NOMO-1 treated with dmso at 0.1 percent for 144 hours (cell line): ENCODE measurements around the gene TDRD7.
A peak's percentile ranks its signal among the peaks of the same experiment; 100 is the strongest.

Source experiments
- DNase-seq: peaks from one replicate; lab custom pipeline; 2025; ENCODE audit not compliant: unreplicated experiment; lab: John Stamatoyannopoulos, UW

The TDRD7 gene, protein sequence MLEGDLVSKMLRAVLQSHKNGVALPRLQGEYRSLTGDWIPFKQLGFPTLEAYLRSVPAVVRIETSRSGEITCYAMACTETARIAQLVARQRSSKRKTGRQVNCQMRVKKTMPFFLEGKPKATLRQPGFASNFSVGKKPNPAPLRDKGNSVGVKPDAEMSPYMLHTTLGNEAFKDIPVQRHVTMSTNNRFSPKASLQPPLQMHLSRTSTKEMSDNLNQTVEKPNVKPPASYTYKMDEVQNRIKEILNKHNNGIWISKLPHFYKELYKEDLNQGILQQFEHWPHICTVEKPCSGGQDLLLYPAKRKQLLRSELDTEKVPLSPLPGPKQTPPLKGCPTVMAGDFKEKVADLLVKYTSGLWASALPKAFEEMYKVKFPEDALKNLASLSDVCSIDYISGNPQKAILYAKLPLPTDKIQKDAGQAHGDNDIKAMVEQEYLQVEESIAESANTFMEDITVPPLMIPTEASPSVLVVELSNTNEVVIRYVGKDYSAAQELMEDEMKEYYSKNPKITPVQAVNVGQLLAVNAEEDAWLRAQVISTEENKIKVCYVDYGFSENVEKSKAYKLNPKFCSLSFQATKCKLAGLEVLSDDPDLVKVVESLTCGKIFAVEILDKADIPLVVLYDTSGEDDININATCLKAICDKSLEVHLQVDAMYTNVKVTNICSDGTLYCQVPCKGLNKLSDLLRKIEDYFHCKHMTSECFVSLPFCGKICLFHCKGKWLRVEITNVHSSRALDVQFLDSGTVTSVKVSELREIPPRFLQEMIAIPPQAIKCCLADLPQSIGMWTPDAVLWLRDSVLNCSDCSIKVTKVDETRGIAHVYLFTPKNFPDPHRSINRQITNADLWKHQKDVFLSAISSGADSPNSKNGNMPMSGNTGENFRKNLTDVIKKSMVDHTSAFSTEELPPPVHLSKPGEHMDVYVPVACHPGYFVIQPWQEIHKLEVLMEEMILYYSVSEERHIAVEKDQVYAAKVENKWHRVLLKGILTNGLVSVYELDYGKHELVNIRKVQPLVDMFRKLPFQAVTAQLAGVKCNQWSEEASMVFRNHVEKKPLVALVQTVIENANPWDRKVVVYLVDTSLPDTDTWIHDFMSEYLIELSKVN

DNA sequence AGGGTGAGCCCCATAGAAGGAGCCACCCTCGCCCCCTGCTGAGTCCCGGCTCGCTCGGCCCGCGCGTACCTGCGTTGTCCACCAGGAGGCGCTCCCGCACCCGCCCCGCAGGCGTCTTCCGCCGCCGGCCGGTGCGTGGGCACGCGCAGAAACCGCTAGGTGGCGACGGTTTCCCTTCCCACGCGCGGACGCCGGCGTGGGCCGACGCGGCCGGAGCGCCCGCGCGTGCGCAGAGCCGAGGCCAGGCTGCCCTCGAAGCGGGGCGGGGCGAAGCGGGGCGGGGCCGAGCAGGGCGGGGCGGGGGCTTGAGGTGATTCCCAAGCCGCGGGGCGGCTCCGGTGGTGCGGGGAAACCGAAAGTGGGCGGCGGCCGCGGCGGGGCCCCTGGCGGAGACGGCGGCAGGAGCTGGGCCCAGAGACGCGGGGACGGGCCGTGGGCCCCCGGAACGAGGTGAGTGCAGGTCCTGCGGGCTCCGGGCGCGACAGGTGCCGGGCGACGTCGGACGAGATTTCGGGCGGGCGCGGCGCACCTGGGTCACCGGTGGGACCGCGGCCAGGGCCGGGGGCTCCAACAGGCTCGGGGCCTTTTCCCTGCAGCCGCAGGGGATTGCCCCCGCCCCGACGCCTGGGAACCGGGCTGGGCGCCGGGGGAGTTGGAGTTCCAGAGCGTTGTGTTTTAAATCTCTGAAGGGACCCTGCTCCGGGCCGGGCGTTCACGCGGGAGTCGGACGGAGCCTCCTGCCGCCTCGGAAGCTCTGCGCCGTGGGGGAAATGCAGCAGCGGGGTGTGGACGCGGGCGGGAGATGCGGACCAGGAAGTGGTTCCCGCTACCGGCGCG, at the start of gene TDRD7:
TSS of gene TDRD7 (plus strand) at position 308 of the 837 bp plus-strand sequence. CDS start 16,370 bp downstream, outside the sequence.
- DNase-seq = peak; percentile 79

DNA sequence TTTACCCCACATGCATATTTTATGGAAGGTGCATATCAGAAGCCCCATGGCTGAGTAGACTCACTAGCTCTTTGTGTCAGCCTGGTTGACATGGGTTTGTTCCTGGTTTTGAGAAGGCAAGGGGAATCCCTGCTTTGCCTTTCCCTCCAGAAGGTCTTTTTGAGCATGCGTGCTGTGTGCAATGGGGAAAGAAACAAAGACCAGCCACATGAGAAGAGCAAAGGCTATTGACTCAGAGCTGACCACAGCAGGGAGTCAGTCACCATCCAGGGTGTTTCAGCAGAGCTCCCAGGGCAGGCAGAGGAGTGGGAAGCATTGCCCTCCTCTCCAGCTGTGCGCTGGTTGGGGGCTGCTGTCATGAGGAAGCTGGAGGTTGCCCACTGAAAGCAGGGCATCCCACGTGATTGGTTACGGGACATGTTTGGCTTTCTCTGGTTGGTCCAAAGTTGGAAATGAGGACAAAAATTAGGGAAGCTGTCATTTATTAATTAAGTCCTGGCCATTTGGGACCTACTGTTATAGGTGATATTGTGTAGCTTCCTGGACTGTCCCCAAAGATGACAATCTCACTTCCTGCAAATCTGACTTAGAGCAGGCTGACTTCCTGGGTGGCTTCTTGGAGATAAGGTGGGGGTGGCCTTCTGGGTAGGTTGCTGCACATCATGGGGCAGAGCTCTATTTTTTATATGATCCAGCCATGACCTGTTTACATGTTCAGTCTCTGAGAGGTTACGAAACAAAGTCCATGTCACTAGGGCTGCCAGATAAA, 48.9 kb upstream of the TDRD7 start:
- DNase-seq = no peak

DNA sequence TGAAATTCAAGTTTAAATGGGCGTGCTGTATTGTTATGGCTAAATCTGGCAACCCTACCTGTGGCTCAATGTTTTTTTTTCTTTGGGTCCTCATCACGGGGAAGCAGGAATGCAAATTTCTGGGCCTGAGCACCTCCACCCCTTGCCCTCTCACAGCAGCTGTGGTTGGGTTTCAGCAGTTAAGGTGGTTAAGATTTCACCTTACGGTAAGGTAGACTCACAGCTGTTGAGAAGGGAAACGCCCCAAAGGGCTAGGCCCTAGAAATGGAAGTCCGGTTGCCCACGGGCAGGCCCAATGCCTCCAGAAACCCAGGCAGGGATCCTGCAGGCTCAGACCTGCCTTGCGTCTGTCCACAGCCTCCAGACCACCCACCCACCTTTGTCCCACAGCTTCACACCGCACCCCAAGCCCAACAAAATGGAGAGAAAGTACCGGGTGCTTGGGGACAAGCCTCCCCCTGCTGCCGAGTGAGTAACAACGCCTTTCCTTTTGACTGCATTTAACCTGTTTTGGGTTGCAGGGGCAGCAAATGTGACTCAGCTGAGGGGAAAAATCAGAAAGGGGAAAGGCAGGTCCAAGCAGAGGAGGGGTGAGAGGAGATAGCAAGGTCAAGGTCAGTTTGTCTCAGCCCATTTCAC, 48.1 kb upstream of the TDRD7 start:
- DNase-seq = no peak

DNA sequence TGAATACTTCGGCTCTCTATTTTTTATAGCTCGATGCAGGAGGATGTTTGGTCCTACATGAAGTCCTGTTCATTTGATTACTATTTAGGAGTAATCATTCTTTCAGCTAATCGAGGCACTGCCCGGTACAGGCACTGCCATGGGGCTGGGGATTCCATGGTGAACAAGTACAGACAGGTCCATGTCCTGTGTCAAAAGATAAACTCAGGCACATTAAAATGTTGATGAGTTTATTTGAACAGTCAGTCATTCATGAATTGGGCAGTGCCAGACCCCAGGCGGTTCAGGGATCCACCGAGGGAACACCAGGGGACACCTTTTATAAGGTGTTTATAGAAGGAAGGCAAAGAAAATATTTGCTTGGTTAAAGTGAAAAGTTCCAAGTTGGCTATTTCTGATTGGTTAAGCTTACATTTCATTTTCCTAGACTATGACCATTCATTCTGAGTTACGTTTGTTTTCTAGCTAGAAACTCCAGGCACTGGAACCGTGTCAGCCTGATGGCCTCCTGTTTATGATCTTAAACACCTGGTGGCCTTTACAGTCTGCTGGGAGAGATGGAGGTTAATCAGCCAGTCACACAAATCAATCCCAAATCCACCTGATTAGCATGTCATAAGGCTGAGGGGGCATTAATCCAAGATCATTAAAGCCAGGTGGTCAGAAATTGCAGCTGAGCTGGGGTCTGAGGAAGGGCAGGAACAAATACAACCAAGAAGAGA, 47.0 kb upstream of the TDRD7 start:
- no peak for DNase-seq

DNA sequence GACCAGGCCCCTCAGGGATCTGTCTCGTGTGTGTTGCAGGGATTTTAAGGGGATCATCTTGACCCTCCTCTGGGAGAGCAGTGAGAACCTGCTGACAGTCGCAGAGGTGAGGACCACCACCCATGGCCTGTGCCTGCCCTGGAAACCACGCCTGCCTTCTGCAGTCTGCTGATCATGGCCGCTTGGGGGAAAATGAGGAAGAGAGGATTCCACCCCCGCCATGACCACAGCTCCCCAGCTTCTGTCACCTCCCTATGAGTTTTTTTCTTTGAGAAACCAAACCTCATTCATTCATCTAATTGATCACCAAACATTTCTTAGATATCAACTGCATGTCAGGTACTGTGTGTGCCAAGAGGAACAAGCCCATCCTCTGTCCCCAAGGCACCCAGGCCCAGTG, 46.3 kb upstream of the TDRD7 start:
- DNase-seq = no peak

DNA sequence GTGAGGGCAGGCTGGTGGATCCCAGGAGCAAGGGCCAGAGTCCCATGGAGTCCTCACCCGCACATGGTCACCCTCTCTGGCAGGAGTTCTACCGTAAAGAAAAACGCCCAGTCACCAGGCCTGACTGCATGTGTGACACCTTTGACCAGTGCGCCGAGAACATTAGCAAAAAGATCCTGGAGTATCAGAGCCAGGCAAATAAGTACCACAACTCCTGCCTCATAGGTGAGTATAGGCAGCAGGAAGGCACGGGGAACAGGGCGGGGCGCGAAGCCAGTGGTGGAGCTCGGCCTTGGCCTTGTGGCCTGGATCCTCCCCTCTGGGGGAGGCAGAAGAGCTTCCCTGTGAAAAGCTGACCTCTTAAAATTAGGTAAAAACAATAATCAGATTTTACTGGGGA, 45.4 kb upstream of the TDRD7 start:
- no peak for DNase-seq

DNA sequence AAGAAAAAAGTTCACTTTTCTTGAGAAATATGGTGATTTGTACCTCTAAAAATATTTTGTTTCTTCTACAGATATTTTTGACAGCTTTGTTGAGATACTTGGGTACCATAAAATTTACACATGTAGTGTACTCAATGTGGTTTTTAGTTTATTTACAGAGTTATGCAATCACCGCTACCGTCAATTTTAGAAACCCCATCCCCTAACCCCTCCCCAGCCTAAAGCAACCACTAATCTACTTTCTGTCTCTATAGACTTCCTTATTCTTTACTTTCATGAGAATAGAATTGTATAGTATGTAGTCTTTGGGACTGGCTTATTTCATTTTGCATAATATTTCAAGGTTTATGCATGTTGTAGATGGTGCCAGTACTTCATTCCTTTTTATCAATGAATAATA, 45.0 kb upstream of the TDRD7 start:
- DNase-seq = peak; percentile 32

DNA sequence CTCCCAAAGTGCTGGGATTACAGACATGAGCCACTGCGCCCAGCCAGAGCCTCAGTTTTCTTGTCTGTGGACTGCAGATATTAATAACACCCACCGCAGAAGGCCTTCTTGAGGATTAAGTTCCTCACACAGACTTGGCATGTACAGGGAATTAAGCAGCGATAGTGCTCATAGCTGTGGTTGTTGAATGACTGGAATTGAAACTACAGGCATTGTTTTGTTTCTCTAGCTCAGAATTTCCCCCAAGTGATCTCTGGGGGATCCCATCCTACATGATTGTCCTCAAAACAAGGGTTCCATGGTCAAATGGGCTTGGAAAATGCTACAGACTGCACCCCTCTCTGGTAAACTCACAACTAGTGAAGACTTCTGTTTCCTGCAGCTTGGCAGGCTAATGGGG, 44.2 kb upstream of the TDRD7 start:
- DNase-seq = no peak

DNA sequence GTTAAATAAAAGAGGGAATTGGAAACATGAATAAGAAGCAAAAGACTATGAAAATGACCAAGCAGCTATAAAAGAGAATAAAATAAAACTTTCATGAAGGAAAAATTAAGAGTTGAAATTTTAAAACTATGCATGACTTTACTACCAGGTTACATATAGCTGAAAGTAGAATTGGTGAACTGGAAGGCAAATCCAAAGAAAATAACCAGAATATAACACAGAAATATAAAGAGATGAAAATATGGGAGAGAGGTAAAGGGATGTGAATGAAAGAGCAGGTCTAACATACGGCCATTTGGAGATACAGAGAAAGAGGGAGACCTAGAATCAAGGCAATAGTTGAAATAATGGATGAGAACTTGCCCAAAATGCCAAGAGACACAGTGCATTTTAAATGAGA, 42.9 kb upstream of the TDRD7 start:
- no peak for DNase-seq

DNA sequence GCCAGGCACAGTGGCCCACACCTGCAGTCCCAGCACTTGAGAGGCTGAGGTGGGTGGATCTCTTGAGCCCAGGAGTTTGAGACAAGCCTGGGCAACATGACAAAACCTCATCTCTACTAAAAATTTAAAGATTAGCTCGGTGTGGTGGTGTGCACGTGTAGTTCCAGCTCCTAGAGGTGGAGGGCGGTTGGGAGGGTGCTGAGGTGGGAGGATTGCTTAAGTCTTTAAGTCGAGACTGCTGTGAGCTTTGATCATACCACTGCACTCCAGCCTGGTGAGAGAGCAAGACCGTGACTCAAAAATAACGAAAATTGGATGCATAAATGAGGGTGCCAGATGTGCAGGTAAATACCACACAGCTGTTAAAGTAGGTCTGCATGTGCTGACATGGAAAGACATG, 39.3 kb upstream of the TDRD7 start:
- no peak for DNase-seq

DNA sequence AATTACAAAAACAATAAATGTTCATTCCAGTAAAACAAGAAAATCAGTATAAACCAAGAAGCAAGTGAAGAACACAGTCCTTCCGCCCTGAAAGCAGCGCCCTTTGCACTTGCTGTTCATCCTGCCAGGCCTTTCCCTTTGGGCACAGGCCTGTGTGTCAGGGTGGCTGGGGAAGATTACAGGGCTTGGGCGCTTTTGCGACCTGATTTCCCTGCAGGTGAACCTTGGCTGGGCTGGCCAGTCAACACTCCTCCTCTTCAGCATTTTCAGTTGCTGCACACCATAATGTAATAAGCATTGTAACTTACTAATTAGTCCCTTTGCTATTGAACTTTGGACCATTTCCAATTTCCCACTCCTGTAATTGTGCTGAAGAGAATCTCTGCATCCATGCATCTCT, 38.6 kb upstream of the TDRD7 start:
- no peak for DNase-seq

DNA sequence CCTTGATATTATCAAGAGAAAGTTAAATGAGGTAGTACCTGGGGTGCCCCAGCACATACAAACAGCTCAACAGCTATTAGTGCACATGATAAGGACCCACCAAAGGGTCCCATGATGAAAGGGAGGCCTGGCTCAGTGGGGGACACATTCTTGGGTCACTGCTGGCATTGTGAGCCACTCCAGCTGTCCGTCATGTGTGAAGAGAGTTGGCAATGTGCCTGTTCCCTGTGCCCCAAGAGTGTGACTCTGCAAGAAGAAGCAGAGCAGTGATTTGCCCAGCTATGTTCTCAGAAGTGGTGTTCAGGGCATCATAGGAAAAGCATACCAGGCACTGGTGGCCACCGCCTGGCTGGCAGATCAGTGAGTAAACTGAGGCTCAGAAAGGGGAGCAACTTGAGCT, 37.1 kb upstream of the TDRD7 start:
- no peak for DNase-seq

DNA sequence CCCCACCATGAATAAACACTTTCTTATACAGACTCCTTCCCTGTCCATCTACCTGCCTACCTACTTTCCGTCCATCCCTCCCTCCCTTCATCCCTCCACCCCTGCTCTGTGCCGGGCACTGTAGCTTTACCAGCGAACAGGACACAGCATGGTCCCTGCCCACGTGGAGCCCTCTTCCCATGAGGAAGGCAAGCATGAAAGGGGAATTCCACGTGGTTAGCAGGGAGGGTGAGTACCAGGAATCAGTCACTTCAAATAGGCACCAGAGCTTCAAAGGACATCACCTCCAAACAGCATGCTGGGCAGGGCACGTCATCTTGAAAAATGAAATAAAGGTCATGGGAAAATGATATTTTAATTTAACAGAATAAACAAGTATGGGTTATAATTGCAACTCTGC, 35.0 kb upstream of the TDRD7 start:
- DNase-seq = no peak

DNA sequence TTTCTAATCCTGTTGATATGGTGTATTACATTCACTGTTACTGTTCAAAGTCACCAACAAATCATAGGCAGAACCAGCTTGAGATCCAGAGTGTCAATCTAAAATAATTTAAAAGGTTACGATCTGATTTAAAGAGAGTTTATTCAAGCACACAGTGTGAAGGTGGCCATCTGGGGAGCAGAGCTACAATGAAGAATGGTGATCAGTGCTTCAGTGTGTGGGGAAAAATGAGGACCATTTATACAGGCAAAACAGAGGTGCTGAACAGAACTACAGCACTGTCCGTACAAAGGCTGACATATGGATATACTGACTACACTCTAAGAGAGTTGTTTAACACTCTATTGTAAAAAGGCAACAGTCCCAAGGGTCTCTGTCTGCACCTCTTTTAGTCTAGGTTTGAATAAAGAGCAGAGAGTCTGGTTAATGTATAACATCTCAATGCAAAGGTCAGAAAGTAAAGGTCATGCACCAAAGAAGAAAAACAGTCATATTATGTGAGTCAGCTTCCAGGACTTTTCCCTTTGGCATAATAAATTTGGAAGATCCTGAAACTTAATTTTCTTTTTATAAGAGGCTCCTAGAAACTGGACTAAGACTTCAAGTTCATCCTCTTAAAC, 29.7 kb upstream of the TDRD7 start:
- DNase-seq = no peak

DNA sequence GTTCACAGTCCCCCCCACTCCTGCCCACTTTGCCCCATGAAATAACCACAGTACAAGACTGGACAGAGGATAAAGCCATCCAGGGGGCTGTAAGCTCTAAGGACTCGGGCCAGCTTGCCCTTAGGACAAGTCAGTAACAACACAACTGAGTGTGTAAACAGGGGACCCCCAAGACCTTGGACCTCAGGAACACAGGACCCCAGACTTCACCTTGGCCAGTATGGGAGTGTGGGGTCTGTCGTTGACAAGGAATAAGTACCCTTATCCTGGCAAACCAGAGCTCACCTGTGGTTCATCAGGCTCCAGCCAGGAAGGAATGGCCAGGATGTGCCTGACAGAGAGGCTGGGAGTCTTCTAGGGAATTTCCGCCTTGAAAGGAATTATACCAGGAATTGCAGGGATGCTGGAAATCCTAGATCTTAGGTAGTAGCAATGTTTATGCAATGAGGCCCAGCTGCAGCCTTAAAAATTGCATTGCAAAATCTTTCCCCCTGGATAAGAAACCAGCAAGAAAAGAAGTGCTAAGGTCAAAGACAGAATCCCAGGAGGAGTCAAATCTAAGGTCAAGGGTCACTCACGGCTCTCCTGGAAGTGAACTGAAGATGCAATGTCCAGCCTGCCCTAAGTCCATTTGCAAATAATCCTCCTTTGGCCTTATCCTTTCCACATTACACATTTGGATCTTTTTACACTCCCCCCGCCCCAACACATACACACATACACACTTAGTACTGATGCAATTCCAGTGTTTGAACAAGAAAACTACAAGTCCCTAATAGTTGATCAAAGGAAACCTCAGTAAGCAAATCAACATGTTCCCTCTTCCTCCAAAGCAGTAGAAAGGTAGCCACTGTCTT, 27.3 kb upstream of the TDRD7 start:
- DNase-seq = no peak

DNA sequence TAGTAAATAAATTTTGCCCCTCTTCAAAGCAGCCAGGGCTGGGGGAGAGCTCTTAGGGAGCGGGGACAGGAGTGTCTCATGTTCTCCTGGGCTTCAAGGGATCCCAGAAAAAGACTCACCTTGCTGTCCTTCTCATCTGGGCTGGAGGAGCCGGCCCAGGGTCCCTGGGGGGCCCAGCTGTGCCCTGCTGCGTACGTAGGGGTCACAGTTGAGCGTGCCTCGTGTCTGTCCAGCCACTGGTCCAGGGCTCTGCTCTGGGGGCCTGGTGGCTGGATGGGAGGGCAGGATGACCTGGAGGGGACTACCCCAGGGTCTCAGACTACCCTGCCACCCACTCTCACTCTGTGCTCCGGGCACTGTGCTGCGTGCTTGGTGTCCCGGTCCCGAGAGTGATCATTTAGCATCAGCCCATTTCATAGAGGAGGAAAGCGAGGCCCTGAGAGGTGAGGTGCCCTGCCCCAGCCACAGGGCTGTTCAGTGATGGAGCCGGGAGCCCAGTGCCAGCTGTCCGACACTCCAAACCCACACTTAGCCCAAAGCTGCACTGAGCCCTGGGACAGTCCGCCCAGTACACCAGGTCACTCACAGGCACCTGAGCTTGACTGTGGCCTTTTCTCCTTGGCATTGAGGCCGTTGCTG, 26.2 kb upstream of the TDRD7 start:
- DNase-seq = no peak

DNA sequence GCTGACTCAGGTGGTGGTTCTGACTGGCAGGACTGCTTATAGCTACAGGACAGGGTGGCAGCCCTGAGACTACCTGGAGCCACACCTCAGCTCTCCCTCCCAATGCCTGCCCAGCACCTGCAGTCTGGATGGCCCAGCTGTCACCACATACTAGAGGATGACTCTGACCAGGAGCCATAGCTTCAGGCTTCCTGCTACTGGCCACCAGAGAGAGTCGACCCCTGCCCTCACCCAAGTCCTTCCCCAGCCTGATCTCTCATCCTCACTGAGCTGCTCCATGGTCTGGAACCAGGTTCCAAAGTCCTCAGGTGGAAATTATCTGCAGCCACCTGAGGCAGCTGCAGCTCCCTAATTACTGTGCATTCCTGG, 25.6 kb upstream of the TDRD7 start:
- DNase-seq = no peak
